ENCODE results near the gene TCERG1. TPM values are rescaled to one million over a fixed set of nuclear protein-coding genes. Genes with fewer than 3 reads are reported as not detected.

The TCERG1 gene
- total and polyA plus RNA-seq, 9 donors, result 23.6 to 70.1 (median 47.2) TPM

DNA sequence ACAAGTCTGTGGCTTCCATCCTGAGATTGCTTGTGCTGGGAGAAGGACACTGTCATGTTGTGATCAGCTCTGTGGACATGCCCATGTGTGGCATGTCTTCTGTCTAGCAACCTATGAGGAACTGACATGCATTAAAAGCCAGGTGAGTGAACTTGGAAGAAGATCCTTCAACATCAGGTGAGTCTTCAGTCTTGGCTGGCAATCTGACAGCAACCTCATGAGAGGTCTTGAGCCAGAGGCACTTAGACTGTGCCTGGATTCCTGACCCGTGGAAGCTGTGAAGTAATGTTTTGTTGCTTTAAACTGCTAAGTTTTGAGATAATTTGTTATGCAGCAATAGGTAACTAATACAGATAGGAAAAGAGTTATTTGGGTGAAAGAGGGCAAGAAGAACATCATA, 6.8 kb upstream of the TCERG1 start:
- H3K4me1 ChIP-seq (ENCODE audit: insufficient read depth), result no peaks in the 10 kb centered on the region
- 62 to 76% (median 74%) methylated on average over 1 of the region's 1 CpG for WGBS, 3 donors
- H3K4me3 ChIP-seq, result no peak overlapping the region
- no peaks in the 10 kb centered on the region for H3K9me3 ChIP-seq
- no peak for DNase-seq
- no peak overlapping the region for H3K27ac ChIP-seq
- H3K27me3 ChIP-seq, result no peaks in the 10 kb centered on the region
- H3K36me3 ChIP-seq, result no peaks in the 10 kb centered on the region
- intact Hi-C loops (cut with DNase I), result no loop called here
- TF ChIP-seq EP300 (IDR thresholded peaks at IDR 0.05), result no peak
- TF ChIP-seq CTCF (IDR thresholded peaks at IDR 0.05), result no peak
- no peak for TF ChIP-seq POLR2A (IDR thresholded peaks at IDR 0.05)

GRCh38 chr5:146440870-146441495, 6.2 kb upstream of the TCERG1 start:
- Histone ChIP-seq H3K4me3 (no peak overlapping the region), H3K27me3 (no peaks in the 10 kb centered on the region), H3K27ac (no peak overlapping the region), H3K9me3 (no peaks in the 10 kb centered on the region), H3K36me3 (no peaks in the 10 kb centered on the region), H3K4me1 (ENCODE audit: insufficient read depth) (no peaks in the 10 kb centered on the region)
- 85 to 90% (median 89%) methylated on average over 5 of the region's 5 CpGs for WGBS, 3 donors
- no peak for DNase-seq
- intact Hi-C loops (cut with DNase I), result no loop called here
- TF ChIP-seq EP300 (IDR thresholded peaks at IDR 0.05), result no peak
- no peak for TF ChIP-seq POLR2A (IDR thresholded peaks at IDR 0.05)
- no peak for TF ChIP-seq CTCF (IDR thresholded peaks at IDR 0.05)

DNA sequence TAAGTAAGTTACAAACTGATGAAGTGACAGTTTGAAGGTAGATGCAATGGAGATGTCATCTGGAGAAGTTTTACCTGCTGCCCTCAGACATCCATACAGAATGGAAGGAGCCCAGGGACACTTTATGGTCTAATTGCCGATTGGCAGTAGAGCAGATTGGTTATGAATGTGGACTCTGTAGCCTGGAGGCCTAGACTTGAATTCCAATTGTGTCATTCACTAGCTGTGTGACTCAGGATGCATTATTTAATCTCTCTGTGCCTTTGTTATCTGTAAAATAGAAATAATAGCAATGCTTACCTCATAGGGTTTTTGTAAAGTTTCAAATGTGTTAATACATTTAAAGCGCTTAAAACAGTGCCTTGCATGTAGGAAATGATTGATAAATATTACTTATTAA, 5.2 kb upstream of the TCERG1 start:
- 80 to 90% (median 85%) methylated on average over 2 of the region's 2 CpGs for WGBS, 3 donors
- no peaks in the 10 kb centered on the region for H3K9me3 ChIP-seq

GRCh38 chr5:146447734-146448380, 724 bp downstream of the TCERG1 start:
- intact Hi-C loops (cut with DNase I), result no loop called here
- Histone ChIP-seq H3K9me3 (no peaks in the 10 kb centered on the region), H3K27me3 (no peaks in the 10 kb centered on the region), H3K4me3 (peak overlapping the region; percentile 99), H3K4me1 (ENCODE audit: insufficient read depth) (peaks cover 4% of the 10 kb centered on the region), H3K36me3 (no peaks in the 10 kb centered on the region), H3K27ac (peak overlapping the region; percentile 64 to 71)
- DNase-seq, result no peak
- WGBS, 3 donors, result 0 to 1% (median 0%) methylated on average over 20 of the region's 20 CpGs
- TF ChIP-seq CTCF (IDR thresholded peaks at IDR 0.05) (no peak), EP300 (IDR thresholded peaks at IDR 0.05) (no peak), POLR2A (IDR thresholded peaks at IDR 0.05) (no peak)

More for the DNA sequence above, 5.2 kb upstream of the TCERG1 start:
- no peaks in the 10 kb centered on the region for H3K27me3 ChIP-seq
- no peaks in the 10 kb centered on the region for H3K4me1 ChIP-seq (ENCODE audit: insufficient read depth)
- no peak overlapping the region for H3K27ac ChIP-seq
- intact Hi-C loops (cut with DNase I), result no loop called here
- H3K4me3 ChIP-seq, result no peak overlapping the region
- TF ChIP-seq EP300 (IDR thresholded peaks at IDR 0.05) (no peak), CTCF (IDR thresholded peaks at IDR 0.05) (no peak), POLR2A (IDR thresholded peaks at IDR 0.05) (no peak)
- H3K36me3 ChIP-seq, result no peaks in the 10 kb centered on the region
- DNase-seq, result no peak

All from ovary (tissue), 9 donors.